ENCODE data around the gene NOS1. TPM values are rescaled to one million over a fixed set of nuclear protein-coding genes. Genes with fewer than 3 reads are reported as not detected.

Gene NOS1
- total RNA-seq, 4 donors from 2014 or later, result not detected

DNA sequence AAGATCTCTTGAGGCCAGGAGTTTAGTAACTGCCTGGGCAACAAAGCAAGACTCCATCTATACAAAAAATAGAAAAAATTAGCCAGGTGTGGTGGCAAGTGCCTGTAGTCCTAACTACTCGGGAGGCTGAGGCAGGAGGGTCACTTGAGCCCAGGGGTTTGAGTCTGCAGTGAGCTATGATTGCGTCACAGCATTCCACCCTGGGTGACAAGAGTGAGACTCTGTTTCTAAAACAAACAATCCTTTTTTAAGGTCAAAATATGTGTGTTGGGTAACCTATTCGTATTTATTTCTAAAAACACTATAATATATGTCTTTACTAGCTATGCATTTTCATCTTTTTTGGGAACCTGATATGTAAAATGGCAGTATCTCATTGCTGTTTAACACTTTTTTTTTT, 178.6 kb downstream of the NOS1 start:
- TF ChIP-seq, protein P1, sequence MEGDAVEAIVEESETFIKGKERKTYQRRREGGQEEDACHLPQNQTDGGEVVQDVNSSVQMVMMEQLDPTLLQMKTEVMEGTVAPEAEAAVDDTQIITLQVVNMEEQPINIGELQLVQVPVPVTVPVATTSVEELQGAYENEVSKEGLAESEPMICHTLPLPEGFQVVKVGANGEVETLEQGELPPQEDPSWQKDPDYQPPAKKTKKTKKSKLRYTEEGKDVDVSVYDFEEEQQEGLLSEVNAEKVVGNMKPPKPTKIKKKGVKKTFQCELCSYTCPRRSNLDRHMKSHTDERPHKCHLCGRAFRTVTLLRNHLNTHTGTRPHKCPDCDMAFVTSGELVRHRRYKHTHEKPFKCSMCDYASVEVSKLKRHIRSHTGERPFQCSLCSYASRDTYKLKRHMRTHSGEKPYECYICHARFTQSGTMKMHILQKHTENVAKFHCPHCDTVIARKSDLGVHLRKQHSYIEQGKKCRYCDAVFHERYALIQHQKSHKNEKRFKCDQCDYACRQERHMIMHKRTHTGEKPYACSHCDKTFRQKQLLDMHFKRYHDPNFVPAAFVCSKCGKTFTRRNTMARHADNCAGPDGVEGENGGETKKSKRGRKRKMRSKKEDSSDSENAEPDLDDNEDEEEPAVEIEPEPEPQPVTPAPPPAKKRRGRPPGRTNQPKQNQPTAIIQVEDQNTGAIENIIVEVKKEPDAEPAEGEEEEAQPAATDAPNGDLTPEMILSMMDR (IDR thresholded peaks at IDR 0.05; ENCODE audit: low read depth), result no peak

DNA sequence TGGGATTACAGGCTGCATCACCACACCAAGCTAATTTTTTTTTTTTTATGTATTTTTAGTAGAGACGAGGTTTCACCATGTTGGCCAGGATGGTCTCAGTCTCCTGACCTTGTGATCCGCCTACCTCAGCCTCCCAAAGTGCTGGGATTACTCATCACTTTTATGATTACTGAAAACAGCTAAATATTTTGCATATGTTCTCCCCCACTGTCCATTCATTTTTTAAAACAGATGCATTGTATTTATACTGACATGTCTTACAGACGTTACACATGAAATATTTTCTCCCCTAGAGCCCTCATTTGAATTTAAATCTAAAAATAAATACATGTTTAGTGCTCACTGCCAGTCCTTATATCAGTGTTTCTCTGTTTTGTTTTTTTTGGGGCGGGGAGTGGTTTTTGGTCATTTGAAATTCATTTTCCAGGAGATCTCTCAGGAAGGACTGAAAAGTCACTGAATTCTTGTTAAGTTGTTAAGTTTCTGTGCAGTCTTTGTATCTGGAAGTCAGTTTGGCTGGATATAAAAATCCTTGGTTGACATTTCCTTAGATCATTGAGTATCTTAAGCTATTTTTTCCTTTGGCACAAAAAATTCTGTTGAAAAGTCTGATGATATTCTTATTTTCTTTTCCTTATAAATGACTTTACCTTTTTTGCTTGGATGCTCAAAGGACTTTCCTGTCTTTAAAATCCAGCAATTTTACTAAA, 180.5 kb downstream of the NOS1 start:
- TF ChIP-seq, protein P1 (IDR thresholded peaks at IDR 0.05; ENCODE audit: low read depth), result no peak

DNA sequence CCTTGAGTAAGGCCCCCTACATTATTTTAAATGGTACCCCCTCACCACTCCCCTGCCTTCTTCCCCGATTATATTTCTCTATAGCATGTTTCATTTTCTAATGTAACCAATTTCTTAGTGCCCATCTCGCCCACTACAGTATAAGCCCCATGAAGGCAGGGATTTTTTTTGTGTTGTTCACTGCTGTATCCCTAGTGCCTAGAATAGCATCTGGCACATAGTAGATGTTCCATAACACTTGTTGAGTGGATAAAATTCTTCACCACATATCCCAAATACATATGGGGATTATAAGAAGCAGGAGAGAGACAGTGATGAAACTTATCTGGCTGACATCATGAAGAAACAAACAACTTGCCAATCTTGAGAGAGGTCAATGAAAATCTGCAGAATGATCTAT, 182.7 kb downstream of the NOS1 start:
- TF ChIP-seq, protein P1 (IDR thresholded peaks at IDR 0.05; ENCODE audit: low read depth), result no peak

DNA sequence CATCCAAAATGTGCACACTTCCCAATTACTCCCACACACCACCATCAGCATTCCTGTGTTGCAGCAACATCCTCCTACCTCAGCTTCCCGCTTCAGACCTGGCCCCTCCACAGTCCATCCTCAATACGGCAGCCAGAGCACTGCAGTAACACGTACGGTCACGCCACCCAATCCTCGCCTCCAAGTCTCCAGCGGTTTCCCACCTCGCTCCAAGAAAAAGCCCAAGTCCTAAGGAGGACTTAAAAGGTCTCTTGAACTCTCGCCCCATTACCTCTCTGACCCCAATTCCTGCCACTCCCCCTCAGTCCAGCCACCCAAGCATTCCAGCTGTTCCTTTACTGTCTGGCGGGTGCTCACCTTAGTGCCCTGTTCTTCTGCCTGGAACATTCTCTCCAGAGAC, 183.1 kb downstream of the NOS1 start:
- TF ChIP-seq, protein P1 (IDR thresholded peaks at IDR 0.05; ENCODE audit: low read depth), result no peak

DNA sequence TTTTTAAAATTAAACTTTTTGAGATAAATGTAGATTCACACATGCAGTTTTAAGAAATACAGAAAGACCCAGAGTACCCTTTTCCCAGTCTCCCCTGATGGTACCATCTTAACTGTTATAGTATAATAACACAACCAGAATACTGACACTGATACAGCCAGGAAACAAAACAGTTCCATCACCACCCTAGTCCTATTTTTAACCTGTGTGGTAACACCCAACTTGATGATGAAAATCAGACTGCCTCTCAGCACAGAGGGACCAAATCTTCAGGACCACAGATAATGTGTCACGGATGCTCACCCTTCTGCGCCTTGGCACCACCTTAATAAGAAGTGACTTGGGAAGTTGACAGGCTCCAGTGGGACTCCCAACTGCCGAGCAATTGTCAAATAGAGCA, 189.3 kb downstream of the NOS1 start:
- TF ChIP-seq, protein P1 (IDR thresholded peaks at IDR 0.05; ENCODE audit: low read depth), result no peak

DNA sequence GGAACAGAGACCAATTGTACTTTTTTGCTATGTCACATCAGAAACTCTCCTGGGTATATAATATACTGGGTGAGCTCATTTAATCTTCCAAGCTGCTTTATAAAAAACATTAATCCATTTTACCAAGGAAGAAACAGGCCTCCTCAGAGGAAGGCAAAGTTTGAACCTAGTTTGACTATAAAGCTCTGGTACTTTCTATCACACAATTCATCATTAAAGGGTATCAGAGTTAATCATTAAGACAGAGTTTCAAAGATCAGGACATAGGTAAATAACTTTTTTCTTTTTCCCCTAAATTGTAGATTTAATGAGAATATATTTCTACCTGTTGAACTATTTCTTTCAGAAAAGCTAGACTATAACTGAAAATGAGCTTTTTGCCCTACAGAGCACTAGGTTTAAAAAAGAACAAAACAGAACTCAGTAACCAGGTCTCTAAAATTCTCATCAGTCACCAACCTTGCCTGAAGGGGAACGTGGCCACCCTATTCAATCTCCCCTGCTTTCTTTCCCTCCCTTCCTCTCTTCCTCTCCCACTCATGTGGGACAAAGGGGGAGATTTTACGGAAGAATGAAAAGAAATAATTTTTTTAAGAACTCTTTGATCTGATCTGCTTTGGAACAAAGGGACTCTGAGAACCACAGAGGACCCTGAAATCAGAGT, 189.8 kb downstream of the NOS1 start:
- TF ChIP-seq, protein P1 (IDR thresholded peaks at IDR 0.05; ENCODE audit: low read depth), result no peak

DNA sequence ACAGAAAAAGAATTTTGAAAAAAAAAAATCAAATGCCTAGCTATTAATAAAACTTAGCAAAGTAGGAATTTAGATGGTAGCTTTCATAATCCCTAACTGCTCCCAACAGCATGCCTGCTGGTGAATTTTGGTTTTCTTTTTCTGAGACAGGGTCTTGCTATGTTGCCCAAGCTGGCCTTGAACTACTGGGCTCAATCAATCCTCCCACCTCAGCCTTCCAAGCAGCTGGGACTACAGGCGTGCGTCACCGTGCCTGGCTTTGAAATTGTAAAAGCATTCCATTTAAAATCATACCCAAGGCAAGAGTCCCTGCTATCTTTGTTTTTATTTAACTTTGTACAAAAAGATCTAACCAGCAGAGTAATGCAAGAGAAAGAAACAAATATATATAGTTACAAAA, 191.9 kb downstream of the NOS1 start:
- TF ChIP-seq, protein P1 (IDR thresholded peaks at IDR 0.05; ENCODE audit: low read depth), result no peak
